GM19455 (cell line): Measurements from ENCODE around the gene FAM228A.
"Not testable (repeated sequence)": the region's sequence is repeated elsewhere in the genome, so short reads cannot be mapped to it uniquely, and the experiment has no call there.

ENCODE experiments used
- ATAC-seq: cut with Tn5 transposase; IDR thresholded peaks from one replicate; pipeline ENCODE4 v1.9.1; 2021; ENCODE audit not compliant: unreplicated experiment

FAM228A gene

GRCh38 chr2:24190503-24190902 is 15.7 kb downstream of the FAM228A start:
- ATAC-seq = no peak

GRCh38 chr2:24191156-24191555 is 16.3 kb downstream of the FAM228A start:
- ATAC-seq = no peak

GRCh38 chr2:24191848-24192247 is 17.0 kb downstream of the FAM228A start:
- ATAC-seq = no peak

DNA sequence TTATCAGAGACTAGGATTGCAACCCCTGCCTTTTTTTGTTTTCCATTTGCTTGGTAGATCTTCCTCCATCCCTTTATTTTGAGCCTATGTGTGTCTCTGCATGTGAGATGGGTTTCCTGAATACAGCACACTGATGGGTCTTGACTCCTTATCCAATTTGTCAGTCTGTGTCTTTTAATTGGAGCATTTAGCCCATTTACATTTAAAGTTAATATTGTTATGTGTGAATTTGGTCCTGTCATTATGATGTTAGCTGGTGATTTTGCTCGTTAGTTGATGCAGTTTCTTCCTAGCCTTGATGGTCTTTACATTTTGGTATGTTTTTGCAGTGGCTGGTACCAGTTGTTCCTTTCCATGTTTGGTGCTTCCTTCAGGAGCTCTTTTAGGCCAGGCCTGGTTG is 22.4 kb downstream of the FAM228A start:
- ATAC-seq = not testable (repeated sequence)

GRCh38 chr2:24199968-24200590 is 25.2 kb downstream of the FAM228A start:
- ATAC-seq = no peak

GRCh38 chr2:24200799-24201198 is 25.9 kb downstream of the FAM228A start:
- no peak for ATAC-seq

- ATAC-seq = no peak
Measured at GRCh38 chr2:24203029-24203786, 28.4 kb downstream of the FAM228A start.

DNA sequence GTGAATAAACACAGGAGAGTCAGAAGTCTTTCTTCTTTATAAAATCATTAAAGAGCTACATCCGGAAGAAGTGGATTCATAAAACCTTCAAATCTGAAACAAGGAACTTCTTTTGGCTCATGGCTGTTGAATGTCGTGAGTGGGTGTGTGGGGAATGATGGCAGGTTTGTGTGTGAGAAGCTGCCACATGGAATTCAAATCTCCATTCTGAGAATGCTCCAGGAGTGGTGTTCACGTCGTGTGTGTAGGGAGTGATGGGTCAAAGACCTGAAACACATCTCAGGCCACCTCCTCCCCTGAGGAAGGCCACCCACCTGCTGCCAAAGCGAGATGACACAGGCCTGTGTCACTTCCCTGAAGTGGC is 28.9 kb downstream of the FAM228A start:
- ATAC-seq = no peak

DNA sequence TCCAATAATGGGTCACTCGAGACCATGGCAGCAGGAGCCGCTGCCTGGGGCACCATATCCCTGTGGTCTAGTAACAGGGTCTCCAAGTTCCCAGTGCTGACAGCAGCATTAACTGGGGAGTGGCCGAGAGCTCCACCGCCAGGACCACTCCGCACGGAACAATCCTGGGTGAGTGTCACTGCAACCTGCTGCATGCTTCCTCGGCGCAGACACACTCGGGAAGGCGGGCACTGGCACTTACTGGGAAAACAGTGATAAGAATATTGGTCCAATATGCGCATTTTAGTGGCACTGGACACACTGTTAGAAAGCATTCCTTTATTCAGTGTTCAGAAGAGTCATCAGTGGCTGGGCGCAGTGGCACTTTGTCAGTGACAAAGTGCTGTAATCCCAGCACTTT is 29.7 kb downstream of the FAM228A start:
- ATAC-seq = no peak

DNA sequence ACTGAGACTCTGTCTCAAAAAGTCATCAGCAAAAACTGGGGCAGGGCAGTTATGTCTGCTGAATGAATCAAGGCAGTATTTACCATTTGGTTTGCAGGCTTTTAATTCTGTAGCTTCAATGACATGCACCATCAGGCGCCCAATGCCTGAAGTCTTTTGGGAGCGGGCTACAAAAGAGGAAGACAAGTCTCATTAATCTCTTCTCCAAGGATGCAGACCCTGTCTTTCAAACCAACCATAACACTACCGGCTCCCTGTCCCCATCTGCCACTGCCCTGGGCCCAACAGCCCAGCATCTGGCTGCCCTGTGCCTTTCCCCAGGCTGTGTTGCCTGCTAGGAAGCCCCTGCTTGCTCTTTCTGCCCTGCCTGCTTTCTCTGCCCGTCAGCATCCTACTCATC is 30.3 kb downstream of the FAM228A start:
- ATAC-seq = no peak

DNA sequence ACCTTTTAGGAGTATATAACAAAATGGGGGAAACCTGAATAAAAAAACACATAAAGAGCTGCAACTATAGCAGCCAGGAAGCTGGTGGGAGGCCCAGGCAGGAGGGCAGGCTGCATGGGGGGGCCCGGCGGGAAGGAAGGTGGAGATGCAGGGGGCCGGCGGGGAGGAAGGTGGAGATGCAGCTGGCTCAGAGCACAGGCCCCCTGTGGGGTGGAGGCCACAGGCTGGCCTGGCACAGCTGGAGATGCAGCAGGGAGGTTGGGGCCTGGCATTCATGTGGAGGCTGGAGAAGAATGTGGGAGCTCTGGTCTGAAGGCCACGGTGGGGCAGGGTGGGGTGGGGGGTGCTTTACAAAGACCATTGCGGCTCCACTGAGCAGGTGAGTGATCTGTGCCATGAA is 31.4 kb downstream of the FAM228A start:
- ATAC-seq = no peak

DNA sequence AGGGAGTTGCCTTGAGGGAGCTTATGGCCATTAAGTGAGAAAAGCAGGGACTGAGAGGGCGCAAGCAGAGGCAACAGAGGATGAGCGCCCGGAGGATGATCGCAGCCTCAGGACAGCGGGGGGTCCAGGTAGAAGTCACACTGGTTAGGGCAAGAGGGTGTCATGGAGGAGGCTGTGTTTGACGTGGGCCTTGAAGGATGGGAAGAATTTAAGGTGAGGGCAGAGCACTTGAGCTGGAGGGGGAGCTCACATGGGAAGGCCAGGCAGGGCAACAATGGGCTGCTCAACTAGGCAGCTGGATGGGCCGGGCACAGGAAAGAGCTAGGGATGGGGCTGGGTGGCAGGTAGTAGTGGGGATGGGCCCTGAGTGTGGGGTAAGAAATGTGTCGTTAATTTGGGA is 31.9 kb downstream of the FAM228A start:
- no peak for ATAC-seq

DNA sequence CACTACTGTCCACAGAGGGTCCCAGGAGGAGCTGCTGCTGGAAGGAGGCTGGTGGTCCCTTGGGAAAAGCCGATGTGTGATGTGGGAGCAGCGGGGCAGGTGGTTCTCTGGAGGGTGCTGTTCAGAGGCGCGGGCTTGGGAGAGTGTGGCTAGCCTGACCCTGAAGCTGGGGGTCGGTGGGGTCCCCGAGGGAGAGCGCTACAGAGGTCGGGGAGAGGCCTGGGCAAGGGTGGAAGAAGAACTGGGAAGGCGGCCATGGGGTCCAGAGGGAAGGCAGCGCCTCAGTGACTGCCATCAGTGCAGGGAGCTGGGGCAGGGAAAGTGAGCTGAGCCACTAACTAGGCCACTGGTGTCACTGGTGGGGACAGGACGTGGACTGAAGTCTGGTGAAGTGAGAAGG is 32.5 kb downstream of the FAM228A start:
- ATAC-seq = no peak

GRCh38 chr2:24208490-24208889 is 33.6 kb downstream of the FAM228A start:
- no peak for ATAC-seq

GRCh38 chr2:24209389-24210105 is 34.7 kb downstream of the FAM228A start:
- no peak for ATAC-seq

DNA sequence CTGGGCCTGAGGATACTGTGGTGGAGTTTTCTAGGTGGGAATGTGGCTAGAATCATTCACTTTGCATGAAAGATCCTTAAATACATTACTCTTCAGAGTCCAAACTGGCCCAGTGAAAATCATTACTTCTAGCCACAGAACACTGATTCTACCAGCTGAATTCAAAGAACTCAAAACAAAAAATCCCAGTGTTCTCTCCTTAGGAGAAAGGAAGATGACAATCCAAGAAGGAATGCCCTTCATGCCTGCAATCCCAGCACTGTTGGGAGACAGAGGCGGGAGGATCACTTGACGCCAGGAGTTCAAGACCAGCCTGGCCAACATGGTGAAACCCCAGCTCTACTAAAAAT is 35.2 kb downstream of the FAM228A start:
- ATAC-seq = no peak

- ATAC-seq = no peak
Measured at GRCh38 chr2:24210723-24211122, 35.9 kb downstream of the FAM228A start.

GRCh38 chr2:24211408-24211807 is 36.6 kb downstream of the FAM228A start:
- no peak for ATAC-seq

DNA sequence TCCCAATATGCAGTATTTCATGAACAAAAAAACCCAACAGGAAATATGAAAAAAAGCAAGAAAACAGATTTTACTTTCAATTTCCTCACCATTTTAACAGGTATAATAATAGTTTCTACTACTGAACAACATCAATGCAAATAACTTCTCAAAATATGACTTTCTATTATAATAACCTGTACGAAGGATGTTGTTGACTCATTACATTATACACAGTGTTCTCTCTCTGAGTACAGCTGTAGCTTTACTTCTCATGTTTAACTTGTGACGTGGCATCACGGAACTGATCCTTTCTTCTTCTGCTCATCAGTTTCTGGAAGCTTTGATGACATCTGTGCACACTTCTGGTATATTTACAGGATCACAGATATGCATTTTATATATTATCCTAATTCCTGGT is 40.0 kb downstream of the FAM228A start:
- peak; percentile 95 for ATAC-seq

- no peak for ATAC-seq
Measured at GRCh38 chr2:24220554-24221291, 45.9 kb downstream of the FAM228A start.

- ATAC-seq = no peak
Measured at GRCh38 chr2:24221343-24222050, 46.6 kb downstream of the FAM228A start.
